Smooth muscle cell (in vitro differentiated cells): Measurements from ENCODE around the gene BMERB1. TPM values are rescaled to one million over a fixed set of nuclear protein-coding genes. Genes with fewer than 3 reads are reported as not detected.

Experiments used
- DNase-seq: peaks from one replicate; lab custom pipeline; 2025; ENCODE audit not compliant: unreplicated experiment; lab: John Stamatoyannopoulos, UW
- H2AFZ ChIP-seq: fragments of 200-600 bp; sonication (generic); 2 replicates; pipeline ENCODE4 v1.6.0; 2016; ENCODE audit warnings: antibody characterized with exemption, low read depth, mild to moderate bottlenecking
- H3F3A ChIP-seq: fragments of 200-600 bp; sonication (generic); 2 replicates; pipeline ENCODE4 v1.6.0; 2017; ENCODE audit warnings: antibody characterized with exemption, low read depth
- H3K27ac ChIP-seq: fragments of 200-600 bp; sonication (generic); 2 replicates; pipeline ENCODE4 v1.5.1; 2016; ENCODE audit warnings: low read depth, mild to moderate bottlenecking
- H3K27me3 ChIP-seq: fragments of 200-600 bp; sonication (generic); 2 replicates; pipeline ENCODE4 v1.6.1; 2016; ENCODE audit warnings: low read depth, mild to moderate bottlenecking
- H3K36me3 ChIP-seq: fragments of 200-600 bp; sonication (generic); 2 replicates; pipeline ENCODE4 v1.5.1; 2016; ENCODE audit warnings: low read depth
- H3K4me1 ChIP-seq: fragments of 200-600 bp; sonication (generic); 2 replicates; pipeline ENCODE4 v1.5.1; 2016; ENCODE audit warnings: low read depth
- H3K4me2 ChIP-seq: fragments of 200-600 bp; sonication (generic); 2 replicates; pipeline ENCODE4 v1.6.0; 2016; ENCODE audit warnings: mild to moderate bottlenecking
- H3K4me3 ChIP-seq: fragments of 200-600 bp; sonication (generic); 2 replicates; pipeline ENCODE4 v1.5.1; 2016; ENCODE audit warnings: mild to moderate bottlenecking
- H3K79me2 ChIP-seq: fragments of 200-600 bp; sonication (generic); 2 replicates; pipeline ENCODE4 v1.6.0; 2016; ENCODE audit warnings: low read depth, mild to moderate bottlenecking
- H3K9ac ChIP-seq: fragments of 200-600 bp; sonication (generic); 2 replicates; pipeline ENCODE4 v1.6.0; 2016; ENCODE audit warnings: low read depth
- H3K9me3 ChIP-seq: fragments of 200-600 bp; sonication (generic); replicated peaks from 2 replicates; pipeline ENCODE4 v1.5.1; 2016; ENCODE audit warnings: low read depth
- H4K20me1 ChIP-seq: fragments of 200-600 bp; sonication (generic); 2 replicates; pipeline ENCODE4 v1.6.0; 2016; ENCODE audit warnings: low read depth
- CTCF ChIP-seq: fragments of 200-600 bp; sonication (generic); IDR thresholded peaks from 2 replicates; pipeline ENCODE4 v1.5.1; 2017; ENCODE audit warnings: borderline replicate concordance, mild to moderate bottlenecking, antibody characterized with exemption; ENCODE audit not compliant: insufficient read depth, poor library complexity, severe bottlenecking
- WGBS: methylation state at CpG from one replicate; pipeline ENCODE4 v1.1.7; 2016; ENCODE audit warnings: low lambda C conversion rate; 5-methylcytosine and 5-hydroxymethylcytosine counted together
- polyA plus RNA-seq: library from polyadenylated mRNA; unstranded; fragments of >200 nt; fragmentation: Nextera tagmentation; extraction: Ambion mirVana; gene quantifications from 2 replicates; pipeline ENCODE4 v1.2.1, GENCODE V29; 2016
- total RNA-seq: library from RNA; depleted of rRNA; stranded (reverse); fragments of >200 nt; gene quantifications from 2 replicates; pipeline ENCODE4 v1.2.3, GENCODE V29; 2014

BMERB1 gene
- total and polyA plus RNA-seq, 2 experiments from 2014 or later: 16.5 to 20.0 TPM

GRCh38 chr16:15616475-15617165 is 182.2 kb downstream of the BMERB1 start:
- Histone ChIP-seq H3K79me2 (no peaks in the 10 kb centered on the region), H3F3A (no peaks in the 10 kb centered on the region), H3K27ac (no peak overlapping the region), H3K36me3 (peaks cover 26% of the 10 kb centered on the region), H4K20me1 (no peaks in the 10 kb centered on the region), H3K9me3 (no peaks in the 10 kb centered on the region), H3K4me1 (no peaks in the 10 kb centered on the region), H3K27me3 (no peaks in the 10 kb centered on the region), H3K4me3 (no peak overlapping the region), H3K9ac (no peak overlapping the region), H3K4me2 (no peak overlapping the region), H2AFZ (no peak overlapping the region)
- no peak for TF ChIP-seq CTCF
- WGBS: 97% methylated on average over 11 of the region's 11 CpGs
- no peak for DNase-seq

GRCh38 chr16:15617901-15618300 is 183.5 kb downstream of the BMERB1 start:
- no peak for TF ChIP-seq CTCF
- peaks cover 20% of the 10 kb centered on the region for H3K36me3 ChIP-seq
- no peak overlapping the region for H3K27ac ChIP-seq

GRCh38 chr16:15618392-15618791 is 184.0 kb downstream of the BMERB1 start:
- H3K27ac ChIP-seq: no peak overlapping the region

More at GRCh38 chr16:15617901-15618300, 183.5 kb downstream of the BMERB1 start:
- Histone ChIP-seq H3K9ac (no peak overlapping the region), H3K27me3 (no peaks in the 10 kb centered on the region), H3K4me1 (no peaks in the 10 kb centered on the region), H4K20me1 (no peaks in the 10 kb centered on the region), H3K4me3 (no peak overlapping the region), H3K9me3 (no peaks in the 10 kb centered on the region), H3K4me2 (no peak overlapping the region), H3F3A (no peaks in the 10 kb centered on the region), H3K79me2 (no peaks in the 10 kb centered on the region), H2AFZ (no peak overlapping the region)
- no peak for DNase-seq
- 94% methylated on average over 4 of the region's 4 CpGs for WGBS

More at GRCh38 chr16:15618392-15618791, 184.0 kb downstream of the BMERB1 start:
- peaks cover 20% of the 10 kb centered on the region for H3K36me3 ChIP-seq
- TF ChIP-seq CTCF: no peak
- no peak overlapping the region for H2AFZ ChIP-seq
- WGBS: 70% methylated on average over 4 of the region's 4 CpGs
- no peaks in the 10 kb centered on the region for H3K27me3 ChIP-seq
- no peaks in the 10 kb centered on the region for H3F3A ChIP-seq
- no peak overlapping the region for H3K4me3 ChIP-seq
- DNase-seq: no peak
- H3K4me1 ChIP-seq: no peaks in the 10 kb centered on the region
- H4K20me1 ChIP-seq: no peaks in the 10 kb centered on the region
- no peaks in the 10 kb centered on the region for H3K79me2 ChIP-seq
- H3K9ac ChIP-seq: no peak overlapping the region
- no peak overlapping the region for H3K4me2 ChIP-seq
- H3K9me3 ChIP-seq: no peaks in the 10 kb centered on the region
